Stimulated activated CD4-positive, alpha-beta T cell treated with anti-CD3 and anti-CD28 coated beads, Interleukin-12 subunit alpha, Interleukin-12 subunit beta, amount 100 ng/mL, for 48 hours (primary cell): ENCODE measurements around the gene DGKI.

Source experiments
- DNase-seq, 3 donors: peaks; one replicate each; pipeline ENCODE4 v3.0.0-alpha.2; 2020; ENCODE audit warnings: low read depth in 2 of 3, low spot score in 1 of 3

DGKI gene

GRCh38 chr7:137692399-137692798, 154.4 kb downstream of the DGKI start:
- no peak for DNase-seq

GRCh38 chr7:137691566-137691965, 155.2 kb downstream of the DGKI start:
- DNase-seq, result no peak

GRCh38 chr7:137690635-137691034, 156.1 kb downstream of the DGKI start:
- no peak for DNase-seq

GRCh38 chr7:137689761-137690160, 157.0 kb downstream of the DGKI start:
- DNase-seq, result no peak

- DNase-seq, result no peak
Observed at GRCh38 chr7:137687556-137688265, 159.1 kb downstream of the DGKI start.

- no peak for DNase-seq
Observed at GRCh38 chr7:137685433-137686164, 161.2 kb downstream of the DGKI start.

GRCh38 chr7:137684776-137685175, 162.0 kb downstream of the DGKI start:
- no peak for DNase-seq

GRCh38 chr7:137684316-137684715, 162.5 kb downstream of the DGKI start:
- DNase-seq, result no peak

- no peak for DNase-seq
Observed at GRCh38 chr7:137682596-137682995, 164.2 kb downstream of the DGKI start.

GRCh38 chr7:137681657-137682562, 164.9 kb downstream of the DGKI start:
- DNase-seq, result no peak

- DNase-seq, result no peak
Observed at GRCh38 chr7:137674551-137675409, 172.0 kb downstream of the DGKI start.

GRCh38 chr7:137674048-137674447, 172.7 kb downstream of the DGKI start:
- DNase-seq, result no peak

GRCh38 chr7:137671920-137672319, 174.9 kb downstream of the DGKI start:
- no peak for DNase-seq

GRCh38 chr7:137670222-137671064, 176.3 kb downstream of the DGKI start:
- DNase-seq, result no peak

- no peak for DNase-seq
Observed at GRCh38 chr7:137669706-137670105, 177.1 kb downstream of the DGKI start.

- DNase-seq, result no peak
Observed at GRCh38 chr7:137668404-137668803, 178.4 kb downstream of the DGKI start.

GRCh38 chr7:137667633-137668387, 179.0 kb downstream of the DGKI start:
- no peak for DNase-seq

- no peak for DNase-seq
Observed at GRCh38 chr7:137664846-137665245, 181.9 kb downstream of the DGKI start.

GRCh38 chr7:137661634-137662033, 185.1 kb downstream of the DGKI start:
- no peak for DNase-seq
